NCI-H1694 (cell line): Measurements from ENCODE around the gene COL20A1.
"Not testable (repeated sequence)": the region's sequence is repeated elsewhere in the genome, so short reads cannot be mapped to it uniquely, and the experiment has no call there.

Experiments
- DNase-seq: peaks from one replicate; lab custom pipeline; 2025; lab: John Stamatoyannopoulos, UW

Gene COL20A1

GRCh38 chr20:63335060-63335459, 42.1 kb downstream of the COL20A1 start:
- not testable (repeated sequence) for DNase-seq

GRCh38 chr20:63335711-63336110, 42.7 kb downstream of the COL20A1 start:
- no peak for DNase-seq

GRCh38 chr20:63336232-63336752, 43.3 kb downstream of the COL20A1 start:
- no peak for DNase-seq

GRCh38 chr20:63337786-63338420, 44.9 kb downstream of the COL20A1 start:
- no peak for DNase-seq

GRCh38 chr20:63339154-63340094, 46.4 kb downstream of the COL20A1 start:
- DNase-seq = not testable (repeated sequence)

GRCh38 chr20:63340158-63340688, 47.2 kb downstream of the COL20A1 start:
- DNase-seq = not testable (repeated sequence)

- no peak for DNase-seq
These were observed 49.8 kb downstream of the COL20A1 start for GRCh38 chr20:63342561-63343459.

- no peak for DNase-seq
These were observed 50.8 kb downstream of the COL20A1 start for GRCh38 chr20:63343460-63344445.

GRCh38 chr20:63344616-63345327, 51.8 kb downstream of the COL20A1 start:
- no peak for DNase-seq

- no peak for DNase-seq
These were observed 52.5 kb downstream of the COL20A1 start for GRCh38 chr20:63345328-63346100.

GRCh38 chr20:63346131-63347080, 53.4 kb downstream of the COL20A1 start:
- DNase-seq = no peak

- DNase-seq = no peak
These were observed 54.2 kb downstream of the COL20A1 start for GRCh38 chr20:63347081-63347741.

GRCh38 chr20:63347950-63348827, 55.2 kb downstream of the COL20A1 start:
- no peak for DNase-seq

- DNase-seq = no peak
These were observed 56.0 kb downstream of the COL20A1 start for GRCh38 chr20:63348828-63349515.

GRCh38 chr20:63349516-63349895, 56.5 kb downstream of the COL20A1 start:
- DNase-seq = no peak

- no peak for DNase-seq
These were observed 57.2 kb downstream of the COL20A1 start for GRCh38 chr20:63350196-63350595.
